Measurements from ENCODE around the gene SUSD4. TPM values are rescaled to one million over a fixed set of nuclear protein-coding genes. Genes with fewer than 3 reads are reported as not detected.
"Not testable (repeated sequence)": the region's sequence is repeated elsewhere in the genome, so short reads cannot be mapped to it uniquely, and the experiment has no call there.

Gene SUSD4
- total and polyA plus RNA-seq, 2 donors, result 4.6 to 5.2 TPM

DNA sequence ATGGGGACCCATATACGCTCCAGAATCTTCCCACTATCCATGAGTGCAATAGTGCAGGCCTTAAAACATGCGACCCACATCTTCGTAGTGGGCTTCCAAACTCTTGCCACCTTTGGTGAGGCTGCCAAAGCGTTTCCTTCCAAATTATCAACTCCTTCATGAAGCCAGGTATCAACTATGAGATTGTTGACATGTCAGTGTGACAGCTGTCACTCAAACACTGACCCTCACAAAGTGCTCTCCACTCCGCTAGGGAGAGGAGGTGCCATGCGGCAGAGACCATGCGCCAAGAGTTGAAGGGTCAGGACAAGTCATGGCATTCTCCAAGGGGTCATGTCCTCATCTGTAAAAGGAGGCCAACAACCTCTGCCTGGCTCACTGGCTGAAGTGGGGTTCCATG, 103.3 kb downstream of the SUSD4 start:
- no peak overlapping the region for H3K4me3 ChIP-seq (ENCODE audit: low read length in 2 of 2)
- no peaks in the 10 kb centered on the region for H3K27me3 ChIP-seq (ENCODE audit: control insufficient read depth in 2 of 2, insufficient read depth in 1 of 2, low read length in 1 of 2)
- no peaks in the 10 kb centered on the region for H3K36me3 ChIP-seq (ENCODE audit: control insufficient read depth in 2 of 2, insufficient read depth in 2 of 2, low read length in 1 of 2)
- no peak for DNase-seq (ENCODE audit: low read depth in 6 of 9, low spot score in 9 of 9)
- no peak overlapping the region for H3K27ac ChIP-seq (ENCODE audit: low read depth in 1 of 2, low read length in 1 of 2)
- WGBS, result 97% methylated on average over 7 of the region's 7 CpGs
- peaks cover 0 to 3% of the 10 kb centered on the region in 2 donors for H3K4me1 ChIP-seq (ENCODE audit: control insufficient read depth in 2 of 2, insufficient read depth in 2 of 2, low read length in 2 of 2)
- H3K9me3 ChIP-seq (ENCODE audit: control insufficient read depth in 2 of 2, insufficient read depth in 1 of 2, low read length in 1 of 2), result no peaks in the 10 kb centered on the region

DNA sequence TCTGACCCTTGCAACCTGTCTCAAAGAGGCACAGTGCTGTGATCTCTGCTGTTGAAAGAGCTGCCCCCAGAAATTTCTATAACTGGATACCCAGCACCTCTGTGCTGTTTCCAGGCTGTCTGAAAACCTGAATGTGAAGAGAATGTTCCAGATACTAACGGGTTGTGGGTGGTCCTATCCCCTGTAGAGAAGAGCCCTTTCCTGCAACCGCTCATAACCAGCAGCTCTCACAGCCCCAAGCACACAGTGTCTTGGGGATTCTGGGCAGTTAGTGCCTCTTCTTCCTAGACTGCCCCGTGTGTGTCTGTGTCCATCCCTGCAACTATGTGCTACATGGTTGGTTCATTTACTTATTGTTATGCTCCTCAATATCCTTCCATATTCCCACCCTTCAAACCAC, 104.5 kb downstream of the SUSD4 start:
- no peaks in the 10 kb centered on the region for H3K36me3 ChIP-seq (ENCODE audit: control insufficient read depth in 2 of 2, insufficient read depth in 2 of 2, low read length in 1 of 2)
- no peak for DNase-seq (ENCODE audit: low read depth in 6 of 9, low spot score in 9 of 9)
- peaks cover 0 to 3% of the 10 kb centered on the region in 2 donors for H3K4me1 ChIP-seq (ENCODE audit: control insufficient read depth in 2 of 2, insufficient read depth in 2 of 2, low read length in 2 of 2)
- 94% methylated on average over 3 of the region's 3 CpGs for WGBS
- H3K27me3 ChIP-seq (ENCODE audit: control insufficient read depth in 2 of 2, insufficient read depth in 1 of 2, low read length in 1 of 2), result no peaks in the 10 kb centered on the region
- no peak overlapping the region for H3K4me3 ChIP-seq (ENCODE audit: low read length in 2 of 2)
- no peaks in the 10 kb centered on the region for H3K9me3 ChIP-seq (ENCODE audit: control insufficient read depth in 2 of 2, insufficient read depth in 1 of 2, low read length in 1 of 2)
- H3K27ac ChIP-seq (ENCODE audit: low read depth in 1 of 2, low read length in 1 of 2), result no peak overlapping the region

DNA sequence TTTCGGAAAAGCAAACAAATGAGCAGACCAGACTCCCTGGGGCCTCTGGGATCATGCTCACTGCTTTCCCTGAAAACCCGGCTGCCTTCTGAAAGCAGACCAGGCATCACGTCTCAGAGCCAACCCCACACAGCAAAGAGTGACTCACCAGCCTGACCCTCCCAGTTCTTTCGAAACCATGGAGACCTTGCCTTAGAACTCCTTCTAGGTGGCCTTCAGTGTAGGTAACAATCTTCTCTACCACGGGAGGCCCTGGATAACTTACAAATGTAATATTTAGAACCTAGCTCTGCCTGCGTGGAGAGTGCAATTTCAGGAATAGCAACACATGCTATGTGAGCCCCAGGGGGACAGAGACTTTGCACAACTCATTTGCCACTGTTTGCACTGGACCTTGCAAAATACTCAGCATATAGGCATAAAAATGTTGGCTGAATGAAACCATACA, 105.2 kb downstream of the SUSD4 start:
- H3K4me1 ChIP-seq (ENCODE audit: control insufficient read depth in 2 of 2, insufficient read depth in 2 of 2, low read length in 2 of 2), result peaks cover 0 to 3% of the 10 kb centered on the region in 2 donors
- peaks cover 0 to 2% of the 10 kb centered on the region in 2 donors for H3K27me3 ChIP-seq (ENCODE audit: control insufficient read depth in 2 of 2, insufficient read depth in 1 of 2, low read length in 1 of 2)
- DNase-seq (ENCODE audit: low read depth in 6 of 9, low spot score in 9 of 9), result no peak
- H3K36me3 ChIP-seq (ENCODE audit: control insufficient read depth in 2 of 2, insufficient read depth in 2 of 2, low read length in 1 of 2), result no peaks in the 10 kb centered on the region
- no peak overlapping the region for H3K4me3 ChIP-seq (ENCODE audit: low read length in 2 of 2)
- 93% methylated on average over 6 of the region's 6 CpGs for WGBS
- no peaks in the 10 kb centered on the region for H3K9me3 ChIP-seq (ENCODE audit: control insufficient read depth in 2 of 2, insufficient read depth in 1 of 2, low read length in 1 of 2)
- no peak overlapping the region for H3K27ac ChIP-seq (ENCODE audit: low read depth in 1 of 2, low read length in 1 of 2)

- Histone ChIP-seq H3K9me3 (ENCODE audit: control insufficient read depth in 2 of 2, insufficient read depth in 1 of 2, low read length in 1 of 2) (no peaks in the 10 kb centered on the region), H3K27me3 (ENCODE audit: control insufficient read depth in 2 of 2, insufficient read depth in 1 of 2, low read length in 1 of 2) (peaks cover 0 to 2% of the 10 kb centered on the region in 2 donors), H3K4me1 (ENCODE audit: control insufficient read depth in 2 of 2, insufficient read depth in 2 of 2, low read length in 2 of 2) (peaks cover 0 to 3% of the 10 kb centered on the region in 2 donors), H3K27ac (ENCODE audit: low read depth in 1 of 2, low read length in 1 of 2) (no peak overlapping the region), H3K4me3 (ENCODE audit: low read length in 2 of 2) (no peak overlapping the region), H3K36me3 (ENCODE audit: control insufficient read depth in 2 of 2, insufficient read depth in 2 of 2, low read length in 1 of 2) (no peaks in the 10 kb centered on the region)
- 91% methylated on average over 8 of the region's 8 CpGs for WGBS
- DNase-seq (ENCODE audit: low read depth in 6 of 9, low spot score in 9 of 9), result no peak
These were observed 106.0 kb downstream of the SUSD4 start for GRCh38 chr1:223257856-223258550.

- peaks cover 0 to 3% of the 10 kb centered on the region in 2 donors for H3K4me1 ChIP-seq (ENCODE audit: control insufficient read depth in 2 of 2, insufficient read depth in 2 of 2, low read length in 2 of 2)
- WGBS, result 94% methylated on average over 3 of the region's 3 CpGs
- H3K4me3 ChIP-seq (ENCODE audit: low read length in 2 of 2), result no peak overlapping the region
- no peaks in the 10 kb centered on the region for H3K9me3 ChIP-seq (ENCODE audit: control insufficient read depth in 2 of 2, insufficient read depth in 1 of 2, low read length in 1 of 2)
- no peaks in the 10 kb centered on the region for H3K36me3 ChIP-seq (ENCODE audit: control insufficient read depth in 2 of 2, insufficient read depth in 2 of 2, low read length in 1 of 2)
- DNase-seq (ENCODE audit: low read depth in 6 of 9, low spot score in 9 of 9), result no peak
- peaks cover 0 to 5% of the 10 kb centered on the region in 2 donors for H3K27me3 ChIP-seq (ENCODE audit: control insufficient read depth in 2 of 2, insufficient read depth in 1 of 2, low read length in 1 of 2)
- H3K27ac ChIP-seq (ENCODE audit: low read depth in 1 of 2, low read length in 1 of 2), result no peak overlapping the region
These were observed 107.9 kb downstream of the SUSD4 start for GRCh38 chr1:223256034-223256433.

GRCh38 chr1:223253916-223254315, 110.1 kb downstream of the SUSD4 start:
- no peak for DNase-seq (ENCODE audit: low read depth in 6 of 9, low spot score in 9 of 9)
- Histone ChIP-seq H3K27me3 (ENCODE audit: control insufficient read depth in 2 of 2, insufficient read depth in 1 of 2, low read length in 1 of 2) (peaks cover 0 to 7% of the 10 kb centered on the region in 2 donors), H3K27ac (ENCODE audit: low read depth in 1 of 2, low read length in 1 of 2) (no peak overlapping the region), H3K4me3 (ENCODE audit: low read length in 2 of 2) (no peak overlapping the region), H3K9me3 (ENCODE audit: control insufficient read depth in 2 of 2, insufficient read depth in 1 of 2, low read length in 1 of 2) (no peaks in the 10 kb centered on the region), H3K36me3 (ENCODE audit: control insufficient read depth in 2 of 2, insufficient read depth in 2 of 2, low read length in 1 of 2) (no peaks in the 10 kb centered on the region), H3K4me1 (ENCODE audit: control insufficient read depth in 2 of 2, insufficient read depth in 2 of 2, low read length in 2 of 2) (peaks cover 3% of the 10 kb centered on the region in 2 donors)
- WGBS, result 94% methylated on average over 3 of the region's 3 CpGs

GRCh38 chr1:223251387-223251786, 112.6 kb downstream of the SUSD4 start:
- 100% methylated on average over 2 of the region's 2 CpGs for WGBS
- DNase-seq (ENCODE audit: low read depth in 6 of 9, low spot score in 9 of 9), result not testable (repeated sequence)

DNA sequence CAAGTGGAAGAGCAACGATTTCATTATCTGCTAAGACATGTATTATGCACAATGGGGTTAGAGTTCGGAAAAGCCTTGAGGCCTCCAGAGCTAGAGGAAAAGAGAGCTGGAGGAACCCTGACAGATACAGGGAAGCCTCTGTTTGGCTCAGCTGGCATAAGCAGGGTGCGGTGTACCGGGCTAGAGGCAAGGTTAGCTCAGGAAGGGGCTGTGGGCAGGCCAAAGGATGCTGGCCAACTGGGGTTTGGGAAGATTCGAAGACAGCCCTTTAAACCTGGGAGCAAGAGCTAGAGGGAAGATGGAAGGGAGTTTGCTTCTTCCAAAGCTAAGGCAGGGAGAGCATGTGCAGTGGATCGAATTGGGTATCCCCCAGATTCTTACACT, 113.4 kb downstream of the SUSD4 start:
- no peak overlapping the region for H3K27ac ChIP-seq (ENCODE audit: low read depth in 1 of 2, low read length in 1 of 2)
- peaks cover 0 to 18% of the 10 kb centered on the region in 2 donors for H3K27me3 ChIP-seq (ENCODE audit: control insufficient read depth in 2 of 2, insufficient read depth in 1 of 2, low read length in 1 of 2)
- H3K4me1 ChIP-seq (ENCODE audit: control insufficient read depth in 2 of 2, insufficient read depth in 2 of 2, low read length in 2 of 2), result peaks cover 4 to 14% of the 10 kb centered on the region in 2 donors
- no peak overlapping the region for H3K4me3 ChIP-seq (ENCODE audit: low read length in 2 of 2)
- WGBS, result 98% methylated on average over 6 of the region's 6 CpGs
- H3K9me3 ChIP-seq (ENCODE audit: control insufficient read depth in 2 of 2, insufficient read depth in 1 of 2, low read length in 1 of 2), result no peaks in the 10 kb centered on the region
- H3K36me3 ChIP-seq (ENCODE audit: control insufficient read depth in 2 of 2, insufficient read depth in 2 of 2, low read length in 1 of 2), result no peaks in the 10 kb centered on the region
- DNase-seq (ENCODE audit: low read depth in 6 of 9, low spot score in 9 of 9), result no peak

More at GRCh38 chr1:223251387-223251786, 112.6 kb downstream of the SUSD4 start:
- not testable (repeated sequence) for H3K4me3 ChIP-seq (ENCODE audit: low read length in 2 of 2); H3K36me3 ChIP-seq (ENCODE audit: control insufficient read depth in 2 of 2, insufficient read depth in 2 of 2, low read length in 1 of 2); H3K27ac ChIP-seq (ENCODE audit: low read depth in 1 of 2, low read length in 1 of 2); H3K9me3 ChIP-seq (ENCODE audit: control insufficient read depth in 2 of 2, insufficient read depth in 1 of 2, low read length in 1 of 2)
- Histone ChIP-seq H3K27me3 (ENCODE audit: control insufficient read depth in 2 of 2, insufficient read depth in 1 of 2, low read length in 1 of 2) (peaks cover 0 to 13% of the 10 kb centered on the region in 2 donors), H3K4me1 (ENCODE audit: control insufficient read depth in 2 of 2, insufficient read depth in 2 of 2, low read length in 2 of 2) (peaks cover 4 to 14% of the 10 kb centered on the region in 2 donors)

- no peak for DNase-seq (ENCODE audit: low read depth in 6 of 9, low spot score in 9 of 9)
- no peaks in the 10 kb centered on the region for H3K9me3 ChIP-seq (ENCODE audit: control insufficient read depth in 2 of 2, insufficient read depth in 1 of 2, low read length in 1 of 2)
- peaks cover 4 to 14% of the 10 kb centered on the region in 2 donors for H3K4me1 ChIP-seq (ENCODE audit: control insufficient read depth in 2 of 2, insufficient read depth in 2 of 2, low read length in 2 of 2)
- H3K4me3 ChIP-seq (ENCODE audit: low read length in 2 of 2), result no peak overlapping the region
- no peak overlapping the region for H3K27ac ChIP-seq (ENCODE audit: low read depth in 1 of 2, low read length in 1 of 2)
- peaks cover 0 to 18% of the 10 kb centered on the region in 2 donors for H3K27me3 ChIP-seq (ENCODE audit: control insufficient read depth in 2 of 2, insufficient read depth in 1 of 2, low read length in 1 of 2)
- no peaks in the 10 kb centered on the region for H3K36me3 ChIP-seq (ENCODE audit: control insufficient read depth in 2 of 2, insufficient read depth in 2 of 2, low read length in 1 of 2)
- WGBS, result 96% methylated on average over 3 of the region's 3 CpGs
These were observed 113.9 kb downstream of the SUSD4 start for GRCh38 chr1:223249854-223250631.
